Inferior parietal cortex (tissue), 1 donor: ENCODE data around the gene CRTAC1.
"Not testable (repeated sequence)": the region's sequence is repeated elsewhere in the genome, so short reads cannot be mapped to it uniquely, and the experiment has no call there.

Experiments
- DNase-seq: peaks from one replicate; pipeline ENCODE4 v3.0.0-alpha.2; 2016; ENCODE audit errors: extremely low spot score

The CRTAC1 gene

DNA sequence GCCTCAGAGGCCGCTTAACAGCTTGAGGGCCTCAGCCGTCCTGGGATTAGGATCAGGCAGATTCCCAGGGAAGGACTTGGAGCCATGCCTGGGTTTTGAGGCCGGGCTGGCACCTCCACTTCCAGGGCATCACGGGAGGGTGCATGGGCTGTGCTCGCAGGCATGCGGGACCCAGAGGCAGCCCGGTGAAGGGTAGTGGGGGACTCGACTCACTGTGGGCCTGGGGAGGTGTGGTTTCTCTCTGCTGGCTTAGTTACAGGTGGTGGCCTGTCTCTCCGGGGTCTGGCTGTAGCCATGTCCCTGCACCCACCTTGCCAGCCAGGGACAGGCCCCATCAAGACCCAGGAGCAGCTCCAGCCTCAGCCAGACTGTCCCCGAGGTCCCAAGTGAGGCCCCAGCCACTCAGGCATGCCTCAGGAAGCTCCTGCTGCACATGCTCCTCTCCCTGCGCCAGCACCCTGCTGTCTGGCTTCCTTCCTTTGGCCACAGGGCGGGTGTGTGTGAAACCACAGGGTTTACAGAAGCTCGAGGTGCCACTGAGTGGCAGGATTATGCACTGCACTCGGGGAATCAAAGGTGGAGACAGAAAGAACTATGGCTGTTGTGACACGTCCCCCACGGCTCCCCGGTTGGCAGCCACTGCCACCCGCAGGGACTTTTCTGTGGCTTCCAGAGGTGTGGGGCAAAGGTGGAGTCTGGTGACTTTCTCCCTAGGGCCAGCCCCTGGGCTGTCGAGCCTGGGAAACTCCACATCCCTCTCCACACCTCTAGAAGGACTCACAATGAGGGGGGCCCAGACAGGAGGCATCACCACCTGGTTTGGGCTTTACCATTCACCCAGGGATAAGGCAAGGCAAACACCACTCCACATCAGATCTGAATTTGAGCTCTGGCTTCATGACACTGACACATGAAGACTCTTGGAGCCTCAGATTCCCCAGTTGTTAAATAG lies 161.1 kb downstream of the CRTAC1 start:
- peak; percentile 79 for DNase-seq

DNA sequence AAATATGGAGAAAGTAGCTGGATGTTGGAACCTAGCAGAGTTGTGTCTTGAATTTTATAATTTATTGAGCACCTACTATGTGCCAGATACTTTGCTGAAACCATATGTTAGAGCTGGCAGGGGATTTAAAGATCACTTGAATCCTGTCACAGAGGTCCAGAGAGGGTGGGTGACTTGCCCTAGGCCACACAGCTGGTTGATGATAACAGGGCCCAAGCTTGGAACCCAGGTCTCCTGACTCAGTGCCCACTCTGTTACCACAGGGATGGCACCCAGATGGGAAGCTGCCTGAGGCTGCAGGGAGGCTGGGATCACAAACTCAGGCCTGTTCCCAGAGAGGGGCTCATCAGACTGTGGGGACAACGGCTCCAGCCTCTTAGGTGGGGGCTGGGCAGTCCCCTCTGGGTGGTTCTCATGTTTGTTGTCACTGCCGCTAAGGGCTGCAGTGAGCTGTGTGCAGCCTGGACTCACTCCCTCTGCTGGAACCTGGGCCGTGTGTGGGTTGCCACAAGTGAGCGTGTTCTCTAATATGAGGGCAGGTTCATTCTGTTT lies 162.2 kb downstream of the CRTAC1 start:
- no peak for DNase-seq

- no peak for DNase-seq
These were observed 163.1 kb downstream of the CRTAC1 start for GRCh38 chr10:97867220-97867800.

DNA sequence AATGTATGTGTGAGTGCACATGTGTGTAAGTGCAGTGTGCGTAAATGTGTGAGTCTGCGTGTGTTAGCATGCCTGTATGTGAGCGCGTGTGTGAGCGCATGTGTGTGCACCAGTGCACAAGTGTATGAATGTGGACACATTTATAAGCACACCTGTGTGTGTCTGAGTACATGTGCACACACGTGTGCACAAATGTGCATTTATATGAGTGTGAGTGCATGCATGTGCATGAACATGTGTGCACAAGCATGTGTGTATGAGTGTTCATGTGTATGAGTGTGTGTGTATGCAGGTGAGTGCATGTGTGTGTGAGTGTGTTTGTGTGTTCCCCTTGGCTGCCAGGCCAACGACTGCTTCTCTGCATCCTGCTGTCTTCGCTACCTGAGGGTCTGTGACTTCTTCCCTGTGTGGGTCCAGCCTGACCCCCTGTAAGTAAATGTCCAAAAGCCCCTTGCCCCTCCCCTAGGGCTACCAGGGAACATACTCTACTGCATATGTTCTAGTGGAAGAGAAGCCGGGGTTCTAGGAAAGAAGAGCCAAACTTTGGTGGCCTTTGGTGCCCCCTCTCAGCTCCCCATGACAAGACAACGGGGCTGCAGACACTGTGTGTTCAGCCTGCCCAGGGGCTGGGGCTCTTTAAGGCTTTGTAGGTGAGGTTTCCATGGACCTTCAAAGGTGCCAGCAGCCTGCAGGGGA lies 163.7 kb downstream of the CRTAC1 start:
- no peak for DNase-seq

DNA sequence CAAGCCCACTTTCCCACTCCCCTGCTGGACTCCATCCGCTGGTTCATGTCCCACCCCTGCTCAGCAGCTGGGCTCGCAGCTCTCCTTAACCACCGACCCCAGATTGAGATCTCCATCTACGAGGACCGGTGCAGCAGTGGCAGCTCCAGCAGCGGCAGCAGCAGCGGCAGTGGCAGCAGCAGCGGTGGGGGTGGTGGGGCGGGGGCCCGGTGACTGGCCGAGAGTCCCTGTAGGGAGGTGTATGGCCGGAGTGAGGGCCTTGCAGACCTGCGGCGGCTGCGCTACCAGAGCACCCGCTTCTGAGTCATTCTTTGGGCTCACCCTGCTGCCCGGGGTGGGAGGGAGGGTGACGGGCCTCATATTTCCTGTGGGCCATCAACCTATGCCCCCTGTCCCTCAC lies 164.9 kb downstream of the CRTAC1 start:
- no peak for DNase-seq

- DNase-seq: no peak
These were observed 166.6 kb downstream of the CRTAC1 start for GRCh38 chr10:97863808-97864207.

DNA sequence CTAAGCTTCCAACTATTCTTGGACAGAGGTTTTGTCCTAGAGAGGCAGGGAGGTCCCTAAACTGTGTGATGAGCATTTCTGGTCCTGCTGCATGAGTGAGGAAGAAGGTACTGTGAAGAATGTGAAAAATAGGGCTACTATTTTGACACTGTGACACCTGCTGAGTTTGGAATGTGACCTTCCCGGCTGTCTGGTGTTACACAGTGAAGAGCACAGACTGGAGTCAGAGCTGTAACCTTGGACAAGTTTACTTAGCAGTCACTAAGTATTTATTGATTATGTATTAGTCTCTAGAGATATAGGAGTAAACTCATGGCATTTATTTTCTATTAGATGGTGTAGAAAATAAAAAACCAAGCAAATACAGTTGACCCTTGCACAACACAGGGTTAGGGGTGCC lies 168.5 kb downstream of the CRTAC1 start:
- DNase-seq: no peak

DNA sequence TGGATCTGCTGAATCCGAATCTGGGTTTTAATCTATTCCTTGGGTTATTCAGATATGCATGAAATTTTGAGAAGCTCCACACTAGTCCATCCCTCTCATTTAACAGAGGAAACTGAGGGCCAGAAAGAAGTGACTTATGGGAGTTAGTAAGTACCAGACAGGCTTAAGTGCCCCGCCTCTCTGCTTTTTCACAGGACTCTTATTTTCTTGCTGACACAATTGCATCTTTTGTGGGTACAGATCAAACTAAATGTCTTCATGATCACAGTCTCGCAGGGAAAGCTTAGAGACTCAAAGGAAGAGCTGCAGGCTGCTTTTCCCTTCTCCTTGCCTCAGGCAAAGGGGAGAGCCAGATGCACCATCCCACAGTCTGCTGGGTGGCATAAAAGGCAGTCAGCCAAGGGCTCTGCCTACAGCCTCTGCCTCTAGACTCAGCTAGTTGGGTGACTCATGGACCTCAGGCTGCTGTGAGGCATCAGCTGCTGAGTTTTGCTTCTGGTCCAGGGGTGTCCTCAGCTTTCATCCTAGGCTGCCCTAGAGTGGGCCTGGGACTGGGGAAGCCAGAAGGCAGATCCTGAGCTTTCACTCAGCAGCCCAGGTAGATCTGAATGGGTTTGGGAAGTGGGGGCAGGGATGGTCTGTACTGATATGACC lies 169.2 kb downstream of the CRTAC1 start:
- no peak for DNase-seq

DNA sequence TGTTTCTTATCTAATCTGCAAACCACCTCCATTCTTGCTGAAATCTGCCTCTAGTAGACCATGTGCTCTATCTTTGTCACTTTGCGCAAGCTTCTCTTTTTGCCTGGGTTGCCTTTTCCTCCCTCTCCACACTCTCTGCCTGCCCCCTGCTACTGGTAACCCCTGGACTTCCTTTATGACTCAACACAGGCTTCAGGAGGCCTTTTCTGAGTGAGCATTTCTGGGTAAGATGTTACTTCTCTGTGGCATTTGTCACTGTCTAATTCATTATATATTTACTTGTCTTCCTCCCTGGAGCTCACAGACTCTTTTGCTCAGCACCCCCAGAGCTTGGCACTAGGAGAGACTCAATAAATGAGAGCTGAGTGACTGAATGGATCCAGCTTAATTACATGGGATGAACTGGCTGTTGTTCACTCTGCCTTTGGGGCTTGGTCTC lies 172.4 kb downstream of the CRTAC1 start:
- no peak for DNase-seq

- no peak for DNase-seq
These were observed 175.7 kb downstream of the CRTAC1 start for GRCh38 chr10:97854743-97855142.

GRCh38 chr10:97852840-97853405 lies 177.5 kb downstream of the CRTAC1 start:
- no peak for DNase-seq

DNA sequence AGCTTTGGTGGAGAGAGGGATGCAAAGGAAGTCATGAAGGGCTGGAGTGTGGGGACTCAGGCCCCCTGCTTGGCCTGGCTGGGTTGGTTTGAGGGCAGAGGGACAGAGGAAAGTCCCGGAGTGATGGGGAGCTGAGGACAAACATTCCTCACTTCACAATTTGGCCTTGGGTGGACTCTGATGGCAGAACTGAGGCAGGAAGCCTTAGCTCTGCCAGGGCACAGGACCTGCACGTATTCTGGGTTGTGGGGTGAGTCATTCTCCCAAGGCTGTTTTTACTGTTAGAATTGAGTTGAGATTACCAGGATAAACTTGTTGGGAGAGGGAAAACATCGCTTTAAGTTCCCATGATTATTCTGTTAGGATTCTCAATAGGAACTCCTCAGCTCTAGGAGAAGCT lies 178.1 kb downstream of the CRTAC1 start:
- no peak for DNase-seq

GRCh38 chr10:97851341-97852001 lies 178.9 kb downstream of the CRTAC1 start:
- DNase-seq: peak; percentile 51

GRCh38 chr10:97850446-97850845 lies 180.0 kb downstream of the CRTAC1 start:
- DNase-seq: no peak

DNA sequence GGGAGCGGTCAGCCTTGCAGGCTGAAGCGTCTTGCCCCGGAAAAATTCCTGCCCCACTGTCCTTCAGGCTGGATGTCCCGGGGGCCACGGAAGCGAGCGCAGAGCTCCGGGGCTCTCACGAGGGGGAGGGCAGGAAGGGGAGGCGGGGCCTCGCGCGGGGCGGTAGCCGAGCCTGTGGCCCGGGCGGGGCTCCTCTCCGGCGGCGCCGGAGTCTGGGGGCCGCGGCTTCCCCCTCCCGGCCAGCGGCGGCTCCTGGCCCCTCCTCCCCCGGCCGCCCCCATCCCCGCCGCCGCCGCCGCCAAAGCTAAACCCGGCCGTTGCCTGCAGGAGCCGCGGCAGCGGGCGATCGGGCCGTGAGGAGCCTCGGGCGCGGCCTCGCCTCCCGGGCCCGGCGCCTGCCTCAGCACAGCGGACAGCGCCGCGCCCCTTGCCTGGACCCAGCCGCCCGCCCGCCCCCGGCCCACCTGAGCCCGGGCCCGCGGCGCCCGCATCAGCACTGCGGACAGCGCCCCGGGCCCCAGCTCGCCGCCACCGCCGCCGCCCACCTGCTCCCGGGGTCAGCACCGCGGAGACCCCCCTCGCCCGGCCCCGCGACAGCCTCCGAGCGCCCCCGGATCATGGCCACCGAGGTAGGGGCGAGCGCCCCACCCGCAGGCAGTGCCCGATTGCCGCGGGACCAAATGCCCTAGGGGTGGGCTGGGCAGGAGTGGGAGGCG lies 180.6 kb downstream of the CRTAC1 start, which contains the start of gene GOLGA7B:
TSS of gene GOLGA7B (plus strand) at position 157 of the 716 bp plus-strand sequence. CDS start at position 618, 461 bp downstream.
- no peak for DNase-seq

DNA sequence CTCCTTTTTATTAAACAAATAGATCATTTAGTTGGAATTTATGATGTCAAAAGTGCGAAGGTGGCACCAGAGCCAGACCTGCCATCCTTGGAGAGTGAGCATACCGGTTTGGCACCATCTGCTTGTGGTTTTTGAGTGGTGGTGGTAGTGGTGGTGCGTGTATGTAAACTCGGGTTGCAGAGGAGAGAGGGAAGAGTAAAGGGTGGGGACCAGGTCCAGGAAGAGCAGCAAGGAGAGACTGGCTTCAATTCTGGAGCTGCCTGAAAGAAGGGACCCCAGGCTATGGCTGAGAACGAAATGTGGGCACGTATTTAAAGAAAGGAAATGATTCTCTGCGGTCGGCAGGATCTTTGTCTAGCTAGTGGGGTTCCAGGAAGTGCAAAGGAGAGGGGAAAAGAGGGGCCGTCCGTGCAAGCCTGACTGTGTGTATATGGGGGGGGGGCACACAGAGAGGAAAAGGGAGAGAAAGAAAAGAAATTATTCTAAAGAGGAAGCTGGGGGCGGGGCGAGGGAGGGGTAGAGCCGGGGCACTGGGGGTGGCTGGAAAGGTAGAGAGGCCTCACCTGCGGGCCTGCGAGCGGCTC lies 181.2 kb downstream of the CRTAC1 start:
- DNase-seq: no peak

DNA sequence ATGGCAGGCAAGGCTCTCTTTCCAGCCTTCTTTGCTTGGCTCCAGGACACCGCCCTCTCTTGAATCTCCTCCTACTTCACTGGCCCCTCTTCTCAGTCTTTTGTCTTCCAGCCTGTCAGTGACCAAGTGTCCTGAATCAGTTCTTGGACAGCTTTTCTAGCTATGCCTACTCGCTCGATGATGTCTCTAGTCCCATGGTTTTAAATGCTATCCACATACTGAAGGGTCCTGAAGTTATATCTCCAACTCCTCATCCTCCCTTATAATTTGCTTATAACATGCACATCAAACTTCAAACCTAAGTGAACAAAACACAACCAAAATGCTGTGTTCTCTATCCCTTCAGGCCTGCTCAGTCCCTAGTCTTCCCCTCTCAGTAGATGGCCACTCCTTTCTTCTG lies 185.7 kb downstream of the CRTAC1 start:
- no peak for DNase-seq

DNA sequence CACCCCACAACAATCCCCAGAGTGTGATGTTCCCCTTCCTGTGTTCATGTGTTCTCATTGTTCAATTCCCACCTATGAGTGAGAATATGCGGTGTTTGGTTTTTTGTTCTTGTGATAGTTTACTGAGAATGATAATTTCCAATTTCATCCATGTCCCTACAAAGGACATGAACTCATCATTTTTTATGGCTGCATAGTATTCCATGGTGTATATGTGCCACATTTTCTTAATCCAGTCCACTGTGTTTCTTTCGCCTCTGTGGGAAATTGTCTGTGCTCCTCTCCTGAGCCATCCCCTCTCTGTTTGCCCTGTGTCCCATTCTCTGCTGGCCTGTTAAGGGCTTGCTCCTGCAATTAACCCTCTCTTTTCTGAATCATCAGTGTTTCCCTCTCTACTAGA lies 186.4 kb downstream of the CRTAC1 start:
- not testable (repeated sequence) for DNase-seq

GRCh38 chr10:97843281-97843671 lies 187.1 kb downstream of the CRTAC1 start:
- DNase-seq: no peak
